HepG2 (cell line): ENCODE measurements around the gene AKAP12. TPM values are rescaled to one million over a fixed set of nuclear protein-coding genes. Genes with fewer than 3 reads are reported as not detected.

ENCODE experiments used
- ASH2L ChIP-seq: fragments of 300-600, 200-600 bp; sonication (generic); IDR thresholded peaks from 2 replicates; pipeline ENCODE4 v1.7.0; 2017; ENCODE audit warnings: low read depth, mild to moderate bottlenecking, moderate library complexity, mixed read lengths, low read length; ENCODE audit not compliant: insufficient read length
- CHD2 ChIP-seq: IDR thresholded peaks from 2 replicates; pipeline ENCODE4 v1.6.1; 2011; ENCODE audit warnings: low read depth, low read length, improper control_type of control experiment
- POGZ ChIP-seq: sonication (generic); formaldehyde crosslinking; IDR thresholded peaks from 2 replicates; pipeline ENCODE4 v1.4.0; 2020; ENCODE audit warnings: mild to moderate bottlenecking, missing genetic modification reagents
- ZHX2 ChIP-seq, 2 experiments: sonication (generic) in 1 of 2; formaldehyde crosslinking in 1 of 2; IDR thresholded peaks; 2 replicates each; pipeline versions ENCODE4 v1.6.1 to v1.9.0; 2014 to 2022; ENCODE audit warnings: antibody characterized with exemption in 1 of 2, borderline replicate concordance in 1 of 2, inconsistent platforms in 1 of 2, low read depth in 1 of 2, missing genetic modification reagents in 1 of 2
- ZNF331 ChIP-seq: sonication (generic); formaldehyde crosslinking; IDR thresholded peaks from 2 replicates; pipeline ENCODE4 v1.4.0; 2020; ENCODE audit warnings: missing genetic modification reagents
- ZNF33B ChIP-seq: sonication (generic); formaldehyde crosslinking; IDR thresholded peaks from 2 replicates; pipeline ENCODE4 v1.5.1; 2020; ENCODE audit warnings: mild to moderate bottlenecking, missing genetic modification reagents
- ZNF414 ChIP-seq: sonication (generic); formaldehyde crosslinking; IDR thresholded peaks from 2 replicates; pipeline ENCODE4 v1.5.0; 2020; ENCODE audit warnings: missing genetic modification reagents
- ZNF768 ChIP-seq: sonication (generic); formaldehyde crosslinking; IDR thresholded peaks from 2 replicates; pipeline ENCODE4 v1.4.0; 2020; ENCODE audit warnings: missing genetic modification reagents
- ZNF776 ChIP-seq: sonication (generic); formaldehyde crosslinking; IDR thresholded peaks from 2 replicates; pipeline ENCODE4 v1.4.0; 2020; ENCODE audit warnings: mild to moderate bottlenecking, missing genetic modification reagents
- polyA plus RNA-seq, 8 experiments: library from polyadenylated mRNA; depleted of rRNA in 3 of 8; stranded (reverse) in 7 of 8; unstranded in 1 of 8; fragments of >200 nt; fragmentation: Illumina TruSeq in 4 of 8; extraction: Trizol in 4 of 8; gene quantifications; 2 replicates each; pipeline versions ENCODE4 v1.2.1 to v1.2.3, GENCODE V29; 2011 to 2016; ENCODE audit warnings: low read depth in 4 of 8, missing spikeins in 1 of 8, mixed read lengths in 1 of 8; ENCODE audit not compliant: insufficient read depth in 1 of 8
- total RNA-seq, 5 experiments: library from RNA; depleted of rRNA; stranded (reverse); fragments of >200 nt; fragmentation: Illumina TruSeq; extraction: Trizol; gene quantifications; 2 replicates each; pipeline ENCODE4 v1.2.3, GENCODE V29; 2016; ENCODE audit warnings: low read depth in 1 of 5
- TF ChIP-seq, protein P1 (sequence below): sonication (generic); formaldehyde crosslinking; IDR thresholded peaks from 2 replicates; pipeline ENCODE4 v1.8.1; 2023; ENCODE audit warnings: mild to moderate bottlenecking, inconsistent platforms, moderate library complexity, missing genetic modification reagents, borderline replicate concordance
- TF ChIP-seq, protein P2 (sequence below): sonication (generic); formaldehyde crosslinking; IDR thresholded peaks from 2 replicates; pipeline ENCODE4 v1.8.0; 2022; ENCODE audit warnings: mild to moderate bottlenecking, missing genetic modification reagents; ENCODE audit not compliant: insufficient replicate concordance

The AKAP12 gene
- total and polyA plus RNA-seq, 2 of the 13 experiments (the other 11 are each of a cell fraction or from before 2014, with no cell fraction given): 10.6 to 19.0 TPM

DNA sequence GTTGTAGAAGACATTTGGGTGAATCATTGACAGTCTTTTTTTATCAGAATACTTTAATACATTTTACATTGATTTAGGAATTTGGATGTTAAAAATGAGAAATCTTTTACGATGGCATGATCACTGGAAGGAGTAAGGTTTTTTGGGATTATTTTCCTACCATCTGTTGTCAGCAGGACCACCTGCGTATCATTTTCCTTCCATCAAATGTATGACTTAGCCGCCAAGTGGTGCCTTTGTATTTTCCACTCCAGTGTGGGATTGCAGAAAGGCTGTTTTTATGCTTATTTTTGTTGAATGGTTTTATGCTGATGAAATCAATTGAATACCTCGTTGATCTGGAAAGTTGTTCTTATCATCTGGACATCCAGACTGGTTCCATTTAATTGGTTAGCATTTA is 35.8 kb downstream of the AKAP12 start (continued):
- no peak for TF ChIP-seq ZHX2 (IDR thresholded peaks at IDR 0.05; ENCODE audit: low read depth)
- no peak for TF ChIP-seq ZHX2 (CRISPR knock-in tag; IDR thresholded peaks at IDR 0.05; ENCODE audit: borderline replicate concordance)
- no peak for TF ChIP-seq ZNF331 (CRISPR knock-in tag)
- TF ChIP-seq ASH2L: no peak
- TF ChIP-seq ZNF776 (CRISPR knock-in tag): no peak
- no peak for TF ChIP-seq ZNF414 (CRISPR knock-in tag)
- TF ChIP-seq, protein P1, sequence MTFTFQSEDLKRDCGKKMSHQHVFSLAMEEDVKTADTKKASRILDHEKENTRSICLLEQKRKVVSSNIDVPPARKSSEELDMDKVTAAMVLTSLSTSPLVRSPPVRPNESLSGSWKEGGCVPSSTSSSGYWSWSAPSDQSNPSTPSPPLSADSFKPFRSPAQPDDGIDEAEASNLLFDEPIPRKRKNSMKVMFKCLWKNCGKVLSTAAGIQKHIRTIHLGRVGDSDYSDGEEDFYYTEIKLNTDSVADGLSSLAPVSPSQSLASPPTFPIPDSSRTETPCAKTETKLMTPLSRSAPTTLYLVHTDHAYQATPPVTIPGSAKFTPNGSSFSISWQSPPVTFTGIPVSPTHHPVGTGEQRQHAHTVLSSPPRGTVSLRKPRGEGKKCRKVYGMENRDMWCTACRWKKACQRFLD: no peak
- TF ChIP-seq, protein P2, sequence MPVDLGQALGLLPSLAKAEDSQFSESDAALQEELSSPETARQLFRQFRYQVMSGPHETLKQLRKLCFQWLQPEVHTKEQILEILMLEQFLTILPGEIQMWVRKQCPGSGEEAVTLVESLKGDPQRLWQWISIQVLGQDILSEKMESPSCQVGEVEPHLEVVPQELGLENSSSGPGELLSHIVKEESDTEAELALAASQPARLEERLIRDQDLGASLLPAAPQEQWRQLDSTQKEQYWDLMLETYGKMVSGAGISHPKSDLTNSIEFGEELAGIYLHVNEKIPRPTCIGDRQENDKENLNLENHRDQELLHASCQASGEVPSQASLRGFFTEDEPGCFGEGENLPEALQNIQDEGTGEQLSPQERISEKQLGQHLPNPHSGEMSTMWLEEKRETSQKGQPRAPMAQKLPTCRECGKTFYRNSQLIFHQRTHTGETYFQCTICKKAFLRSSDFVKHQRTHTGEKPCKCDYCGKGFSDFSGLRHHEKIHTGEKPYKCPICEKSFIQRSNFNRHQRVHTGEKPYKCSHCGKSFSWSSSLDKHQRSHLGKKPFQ (CRISPR knock-in tag): no peak
- no peak for TF ChIP-seq ZNF768 (CRISPR knock-in tag)
- no peak for TF ChIP-seq CHD2
- TF ChIP-seq ZNF33B (CRISPR knock-in tag): no peak
- no peak for TF ChIP-seq POGZ (CRISPR knock-in tag)
- TF ChIP-seq, all 625 proteins: peak for 0
